Stimulated activated CD4-positive, alpha-beta T cell treated with anti-CD3 and anti-CD28 coated beads, Interleukin-15, amount 100 ng/mL, for 24 hours (primary cell): ENCODE data around the gene SH2D1A.
"Not testable (repeated sequence)": the region's sequence is repeated elsewhere in the genome, so short reads cannot be mapped to it uniquely, and the experiment has no call there.

ENCODE experiments used
- DNase-seq: peaks from one replicate; pipeline ENCODE4 v3.0.0-alpha.2; 2020

The SH2D1A gene

GRCh38 chrX:124346117-124346876 lies at the start of gene SH2D1A:
TSS of gene SH2D1A (plus strand) at chrX:124346563. CDS start at chrX:124346643, 80 bp downstream.
- DNase-seq, result no peak

GRCh38 chrX:124299323-124299722 lies 47.0 kb upstream of the SH2D1A start:
- DNase-seq, result not testable (repeated sequence)

DNA sequence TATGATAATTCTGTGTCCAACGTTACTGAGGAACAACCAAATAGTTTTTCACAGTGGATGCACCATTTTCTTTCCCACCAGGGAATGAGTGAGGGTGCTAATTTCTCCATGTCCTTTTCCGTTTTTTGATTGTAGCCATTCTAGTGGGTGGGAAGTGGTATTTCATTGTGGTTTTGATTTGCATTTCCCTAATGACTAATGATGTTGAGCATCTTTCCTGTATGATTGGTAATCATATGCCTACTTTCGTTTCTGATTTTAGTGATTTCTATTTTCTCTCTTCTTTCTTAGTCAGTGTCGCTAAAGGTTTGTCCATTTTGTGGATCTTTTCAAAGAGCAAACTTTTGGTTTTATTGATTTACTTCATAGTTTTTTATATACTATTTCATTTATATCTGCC lies 46.0 kb upstream of the SH2D1A start:
- DNase-seq, result no peak

- DNase-seq, result no peak
Observed at GRCh38 chrX:124307253-124307907, 39.0 kb upstream of the SH2D1A start.

DNA sequence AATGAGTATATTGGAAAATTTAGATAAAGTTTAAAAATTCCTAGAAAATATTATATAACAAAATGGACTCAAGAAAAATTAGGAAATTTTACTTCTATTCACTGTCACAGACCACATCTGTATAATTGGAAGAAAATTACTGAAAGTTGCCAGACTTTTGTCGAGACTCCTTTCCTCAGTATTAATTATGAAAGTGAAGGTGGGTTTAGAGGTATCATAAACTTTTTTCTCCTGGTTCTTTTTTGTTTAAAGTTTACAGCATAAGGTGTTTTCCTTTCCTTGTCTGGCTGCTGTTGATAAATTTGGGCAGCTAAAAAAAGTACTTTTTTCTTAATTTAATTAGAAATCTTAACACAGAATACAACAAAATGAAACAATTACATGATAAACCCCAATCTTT lies 20.6 kb upstream of the SH2D1A start:
- no peak for DNase-seq

- DNase-seq, result no peak
Observed at GRCh38 chrX:124328765-124329164, 17.6 kb upstream of the SH2D1A start.

DNA sequence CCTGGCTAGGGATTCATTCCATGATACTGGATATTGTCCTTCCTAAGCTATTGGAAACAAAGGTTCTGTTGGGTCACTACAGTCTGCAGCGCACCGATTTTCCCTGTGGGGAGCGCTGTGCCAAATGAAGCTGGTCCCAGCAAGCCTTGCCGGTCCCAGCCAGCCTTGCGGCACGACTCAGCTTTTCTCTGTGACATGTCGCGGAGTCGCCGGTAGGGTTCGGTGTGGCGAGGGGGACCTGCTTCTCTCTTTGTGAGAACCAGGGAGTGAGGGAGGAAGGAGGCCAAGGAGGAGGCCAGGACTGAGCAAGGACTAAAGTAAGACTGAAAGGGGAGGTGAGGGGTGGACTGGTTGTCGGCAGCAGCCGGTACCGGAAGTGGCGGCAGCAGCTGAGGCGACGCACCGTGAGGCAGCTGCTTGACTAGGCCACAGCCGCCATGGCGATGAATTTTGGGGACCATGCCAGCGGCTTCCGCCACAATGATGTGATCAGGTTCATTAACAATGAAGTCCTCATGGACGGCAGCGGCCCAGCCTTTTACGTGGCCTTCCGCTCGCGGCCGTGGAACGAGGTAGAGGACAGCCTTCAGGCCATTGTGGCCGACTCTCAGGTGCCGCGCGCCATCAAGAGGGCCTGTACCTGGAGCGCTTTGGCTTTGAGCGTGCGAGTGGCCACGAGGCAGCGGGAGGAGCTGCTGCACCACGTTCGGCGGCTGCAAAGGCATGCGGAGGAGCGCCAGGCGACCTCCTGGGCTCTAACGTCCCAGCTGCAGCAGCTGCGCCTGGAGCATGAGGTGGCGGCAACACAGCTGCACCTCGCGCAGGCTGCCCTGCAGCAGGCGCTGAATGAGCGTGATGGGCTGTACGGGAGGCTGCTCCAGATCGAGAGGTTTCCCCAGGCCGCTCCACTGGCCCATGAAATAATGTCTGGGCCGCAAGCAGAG lies 13.6 kb upstream of the SH2D1A start, which contains the start of gene TEX13D:
TEX13D (plus strand) TSS at position 180 of the 944 bp plus-strand sequence; CDS start at position 438, 258 bp downstream.
- no peak for DNase-seq

DNA sequence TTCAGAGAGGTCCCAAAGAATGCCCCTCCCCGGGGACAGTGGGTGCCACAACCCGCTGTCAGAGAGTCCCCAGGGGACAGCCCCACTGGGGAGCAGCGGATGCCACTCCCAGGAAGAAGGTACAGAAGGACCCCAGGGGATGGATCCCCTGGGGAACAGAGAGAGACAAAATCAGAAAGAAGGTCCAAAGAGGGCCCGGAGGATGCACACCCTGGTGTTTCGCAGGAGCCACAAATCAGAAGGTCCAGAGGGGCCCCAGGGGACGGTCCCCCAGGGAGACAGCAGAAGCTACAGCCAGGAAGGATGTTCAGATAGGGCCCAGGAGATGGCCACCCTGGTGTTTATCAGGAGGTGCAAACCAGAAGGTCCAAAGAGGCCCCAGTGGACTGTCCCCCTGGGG lies 12.5 kb upstream of the SH2D1A start:
- DNase-seq, result no peak

DNA sequence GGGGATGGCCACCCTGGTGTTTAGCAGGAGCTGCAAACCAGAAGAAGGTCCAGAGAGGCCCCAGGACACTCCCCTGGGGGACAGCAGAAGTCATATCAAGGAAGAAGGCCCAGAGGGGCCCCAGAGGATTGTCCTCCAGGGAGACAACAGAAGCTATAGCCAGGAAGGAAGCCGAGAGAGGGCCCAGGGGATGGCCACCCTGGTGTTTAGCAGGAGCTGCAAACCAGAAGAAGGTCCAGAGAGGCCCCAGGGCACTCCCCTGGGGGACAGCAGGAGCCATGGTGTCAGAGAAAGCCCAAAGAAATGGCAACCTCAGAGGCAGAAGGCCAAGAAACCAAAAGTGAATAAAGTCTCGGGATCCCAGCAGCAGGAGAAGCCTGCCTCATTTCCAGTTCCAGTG lies 11.8 kb upstream of the SH2D1A start:
- DNase-seq, result not testable (repeated sequence)

DNA sequence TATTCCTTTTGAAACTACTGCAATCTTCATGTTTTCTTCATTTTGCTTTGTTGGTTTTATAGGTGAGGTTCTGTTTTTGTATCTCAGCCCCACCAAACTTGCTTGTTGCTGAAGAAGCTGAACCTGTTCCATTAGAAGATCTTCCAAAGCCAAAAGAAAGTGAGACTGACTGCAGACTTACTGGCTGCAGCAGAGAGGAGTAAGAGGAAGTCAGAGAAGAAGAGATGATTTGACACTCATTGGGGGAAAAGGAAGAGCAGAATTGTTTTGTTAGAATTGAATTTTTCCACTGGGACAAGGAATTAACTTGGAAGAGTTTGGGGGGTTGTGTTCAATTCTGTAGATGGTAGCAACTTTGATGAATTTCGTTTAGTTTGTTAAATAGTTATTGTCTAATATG lies 10.8 kb upstream of the SH2D1A start:
- DNase-seq, result no peak

DNA sequence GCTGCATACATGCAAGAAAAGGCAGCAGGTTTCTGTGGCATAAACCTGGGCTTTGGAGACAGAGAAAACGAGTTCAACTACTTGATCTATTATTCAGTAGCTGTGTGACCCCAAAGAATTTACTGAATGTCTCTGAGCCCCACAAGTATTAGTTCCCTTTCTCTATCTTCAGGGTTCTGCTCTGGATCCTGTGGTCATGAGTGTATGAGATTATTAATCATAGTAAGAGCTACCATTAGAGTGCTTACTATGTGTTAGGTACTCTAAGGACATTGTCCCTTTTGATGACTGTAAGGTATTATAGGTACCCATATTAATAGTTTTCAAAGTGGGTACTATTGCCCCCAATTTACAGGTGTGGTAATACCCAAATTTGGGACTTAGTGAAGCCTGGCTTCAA lies 8.4 kb upstream of the SH2D1A start:
- no peak for DNase-seq

DNA sequence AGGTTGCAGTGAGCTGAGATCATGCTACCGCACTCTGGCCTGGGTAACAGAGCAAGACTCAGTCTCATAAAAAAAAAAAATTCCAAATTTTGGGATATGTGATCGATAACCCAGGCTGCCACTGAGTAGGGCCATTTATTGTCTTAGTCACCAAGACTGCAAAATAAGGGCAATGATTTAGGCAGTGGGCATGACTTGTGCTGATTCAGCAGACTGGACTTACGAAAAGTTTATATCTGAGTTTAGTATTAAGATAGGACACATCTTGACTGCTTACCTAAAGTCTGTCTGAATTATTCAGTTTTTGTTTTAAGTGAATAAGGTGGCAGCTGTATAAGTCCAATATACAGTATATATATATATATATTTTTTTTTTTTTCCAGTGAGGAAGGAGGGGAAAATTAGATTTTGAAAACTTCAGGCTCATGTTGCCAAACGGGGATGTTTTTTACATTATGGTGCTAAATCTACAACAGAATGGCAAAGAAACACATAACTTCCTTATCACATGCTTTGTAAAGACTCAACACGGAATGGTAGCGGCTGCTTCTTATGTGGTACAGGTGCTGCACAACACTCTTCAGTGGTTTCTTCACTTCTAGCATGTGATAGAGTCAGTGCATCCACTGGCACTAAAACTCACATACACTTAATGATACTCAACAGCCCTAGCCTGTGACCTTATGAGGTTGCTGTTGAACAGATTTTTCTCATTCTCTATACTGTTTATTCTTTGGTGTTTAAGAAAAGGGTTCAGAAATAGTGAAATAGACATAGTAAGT lies 7.4 kb upstream of the SH2D1A start:
- no peak for DNase-seq

GRCh38 chrX:124341396-124342132 lies 4.8 kb upstream of the SH2D1A start:
- DNase-seq, result no peak

GRCh38 chrX:124342174-124342867 lies 4.0 kb upstream of the SH2D1A start:
- no peak for DNase-seq

GRCh38 chrX:124343016-124343415 lies 3.3 kb upstream of the SH2D1A start:
- DNase-seq, result no peak

GRCh38 chrX:124344246-124344645 lies 2.1 kb upstream of the SH2D1A start:
- no peak for DNase-seq

- no peak for DNase-seq
Observed at GRCh38 chrX:124346877-124347241, 496 bp downstream of the SH2D1A start.

GRCh38 chrX:124347242-124347641 lies 879 bp downstream of the SH2D1A start:
- peak; percentile 42 for DNase-seq

DNA sequence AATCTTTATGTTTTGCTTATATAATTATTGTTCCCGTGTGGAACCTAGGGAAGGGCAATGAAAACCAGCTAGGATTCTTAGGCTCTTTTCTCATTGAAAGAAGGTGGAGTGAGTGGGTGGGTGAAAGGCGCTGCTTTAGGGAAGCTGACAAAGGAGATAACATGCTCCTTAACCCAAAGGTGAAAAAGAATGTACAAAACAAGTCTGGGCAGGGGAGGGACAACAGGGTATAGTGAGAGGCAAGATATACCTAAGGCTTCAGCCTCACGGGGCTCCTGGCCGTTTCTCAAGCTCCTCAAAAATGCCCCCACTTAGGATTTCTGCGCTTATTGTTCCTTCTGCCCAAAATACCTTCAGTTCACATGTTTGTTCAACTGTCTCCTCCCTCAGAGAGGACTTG lies 1.8 kb downstream of the SH2D1A start:
- no peak for DNase-seq

DNA sequence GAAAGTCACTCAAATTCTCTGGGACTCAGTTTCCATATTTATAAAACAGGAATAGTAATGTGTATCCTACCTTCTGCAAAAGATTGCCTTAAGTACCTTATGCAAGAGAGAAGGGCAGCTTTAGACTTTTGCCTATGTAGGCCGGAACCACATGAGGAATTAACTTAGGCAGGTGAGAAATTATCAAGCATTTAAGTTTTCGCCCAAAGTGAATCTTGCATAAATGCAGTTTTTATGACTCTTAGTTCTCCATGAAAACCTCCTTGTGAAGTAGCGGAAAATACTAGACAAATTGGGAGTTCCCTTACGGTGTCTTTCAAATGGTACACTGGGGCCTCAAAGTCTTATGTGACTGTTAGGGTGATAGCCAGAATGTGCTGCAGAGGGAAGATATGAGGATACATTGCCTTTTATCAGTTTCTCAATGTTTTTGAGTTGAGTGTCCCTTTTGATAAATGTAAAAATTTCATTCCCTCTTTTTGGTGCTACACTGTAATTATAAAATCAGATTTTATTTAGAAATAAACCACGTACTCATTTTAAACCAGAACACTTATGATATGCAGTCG lies 2.6 kb downstream of the SH2D1A start:
- DNase-seq, result no peak

DNA sequence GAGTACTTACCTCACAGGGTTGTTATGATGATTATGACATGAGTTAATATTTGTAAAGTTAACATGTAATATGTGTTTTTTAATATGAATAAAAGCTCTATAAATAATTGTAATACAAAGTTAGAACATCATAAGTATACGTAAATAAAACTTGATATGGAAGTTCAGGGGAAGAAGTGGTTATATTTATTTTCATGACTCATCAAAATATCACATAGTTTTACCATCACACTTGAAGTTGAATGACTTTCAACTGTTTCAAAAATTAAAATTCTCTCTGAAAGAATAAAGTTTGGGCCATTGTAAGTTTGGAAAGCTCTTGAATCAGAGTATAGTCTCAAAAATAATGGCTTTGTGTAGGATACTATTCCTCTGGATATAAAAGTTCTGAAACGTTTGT lies 8.3 kb downstream of the SH2D1A start:
- no peak for DNase-seq
